NCI-H2196 (cell line): ENCODE data around the gene DRAP1.

ENCODE experiments used
- DNase-seq: peaks from one replicate; lab custom pipeline; 2025; ENCODE audit not compliant: unreplicated experiment; lab: John Stamatoyannopoulos, UW

Gene DRAP1, protein sequence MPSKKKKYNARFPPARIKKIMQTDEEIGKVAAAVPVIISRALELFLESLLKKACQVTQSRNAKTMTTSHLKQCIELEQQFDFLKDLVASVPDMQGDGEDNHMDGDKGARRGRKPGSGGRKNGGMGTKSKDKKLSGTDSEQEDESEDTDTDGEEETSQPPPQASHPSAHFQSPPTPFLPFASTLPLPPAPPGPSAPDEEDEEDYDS

DNA sequence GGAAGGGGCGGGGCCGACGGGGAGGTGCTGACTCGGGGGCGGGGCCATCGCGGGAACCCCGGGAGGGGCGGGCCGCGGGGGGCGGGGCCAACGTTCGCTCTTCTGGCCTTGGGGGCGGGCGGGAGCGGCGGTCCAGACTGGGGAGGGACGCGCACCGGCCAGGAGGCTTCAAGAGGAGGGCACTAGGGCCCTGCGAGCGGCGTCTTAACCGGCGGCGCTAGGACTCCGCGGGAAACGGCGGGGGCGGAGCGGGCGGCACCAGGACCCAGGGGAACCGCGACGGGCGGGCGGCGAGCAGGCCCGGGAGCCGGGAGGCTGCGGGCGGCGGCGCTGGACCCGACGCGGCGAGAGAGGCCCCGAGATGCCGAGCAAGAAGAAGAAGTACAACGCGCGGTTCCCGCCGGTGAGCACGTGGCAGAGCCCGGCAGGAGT lies at the start of gene DRAP1:
Gene DRAP1 (plus strand): TSS at position 286 of the 432 bp plus-strand sequence. CDS start 76 bp downstream, at position 362.
- peak; percentile 98 for DNase-seq

DNA sequence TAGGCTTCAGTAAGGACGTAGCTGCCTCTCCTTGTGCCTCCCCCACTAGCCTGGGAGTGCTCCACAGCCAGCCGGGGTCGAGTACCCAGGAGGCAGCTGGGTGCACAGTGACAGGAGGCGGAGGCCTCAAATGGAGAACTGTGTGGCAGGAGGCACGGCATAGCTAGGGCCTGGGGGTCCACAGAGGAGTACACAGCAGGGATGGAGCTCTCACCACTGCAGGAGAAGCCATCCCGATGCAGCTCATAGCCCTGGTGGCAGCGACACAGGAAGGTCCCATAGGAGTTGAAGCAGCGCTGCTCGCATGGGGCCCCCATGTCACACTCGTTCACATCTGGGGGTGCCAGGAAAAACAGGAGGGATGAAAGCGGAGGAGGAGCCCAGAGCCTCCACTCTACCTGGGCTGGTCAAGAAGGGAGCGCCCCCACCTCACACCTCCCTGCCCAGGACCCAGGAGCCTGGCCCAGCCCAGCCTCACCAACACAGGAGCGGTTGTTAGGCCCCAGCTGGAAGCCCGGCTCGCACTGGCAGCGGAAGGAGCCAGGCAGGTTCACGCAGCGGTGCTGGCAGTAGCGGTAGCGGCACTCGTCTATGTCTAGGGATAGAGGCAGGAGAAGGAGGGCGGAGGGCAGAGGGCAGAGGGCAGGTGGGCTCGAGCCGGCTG lies 49.5 kb upstream of the DRAP1 start:
- no peak for DNase-seq

DNA sequence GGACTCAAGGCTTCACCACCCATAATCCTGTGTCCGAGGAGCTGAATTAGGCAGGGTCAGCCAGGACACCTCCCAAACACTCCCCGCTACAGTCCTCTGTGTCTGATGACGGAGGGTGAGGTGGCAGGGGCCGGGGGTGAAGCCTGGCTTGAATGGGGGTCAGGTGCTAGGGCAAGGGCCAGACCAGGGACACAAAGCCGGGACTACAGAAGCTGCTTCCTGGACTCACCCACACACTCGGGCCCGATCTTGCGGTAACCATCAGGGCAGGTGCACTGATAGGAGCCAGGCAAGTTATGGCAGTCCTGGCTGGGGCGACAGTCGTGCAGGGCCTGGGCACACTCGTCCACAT lies 48.9 kb upstream of the DRAP1 start:
- DNase-seq, result no peak

DNA sequence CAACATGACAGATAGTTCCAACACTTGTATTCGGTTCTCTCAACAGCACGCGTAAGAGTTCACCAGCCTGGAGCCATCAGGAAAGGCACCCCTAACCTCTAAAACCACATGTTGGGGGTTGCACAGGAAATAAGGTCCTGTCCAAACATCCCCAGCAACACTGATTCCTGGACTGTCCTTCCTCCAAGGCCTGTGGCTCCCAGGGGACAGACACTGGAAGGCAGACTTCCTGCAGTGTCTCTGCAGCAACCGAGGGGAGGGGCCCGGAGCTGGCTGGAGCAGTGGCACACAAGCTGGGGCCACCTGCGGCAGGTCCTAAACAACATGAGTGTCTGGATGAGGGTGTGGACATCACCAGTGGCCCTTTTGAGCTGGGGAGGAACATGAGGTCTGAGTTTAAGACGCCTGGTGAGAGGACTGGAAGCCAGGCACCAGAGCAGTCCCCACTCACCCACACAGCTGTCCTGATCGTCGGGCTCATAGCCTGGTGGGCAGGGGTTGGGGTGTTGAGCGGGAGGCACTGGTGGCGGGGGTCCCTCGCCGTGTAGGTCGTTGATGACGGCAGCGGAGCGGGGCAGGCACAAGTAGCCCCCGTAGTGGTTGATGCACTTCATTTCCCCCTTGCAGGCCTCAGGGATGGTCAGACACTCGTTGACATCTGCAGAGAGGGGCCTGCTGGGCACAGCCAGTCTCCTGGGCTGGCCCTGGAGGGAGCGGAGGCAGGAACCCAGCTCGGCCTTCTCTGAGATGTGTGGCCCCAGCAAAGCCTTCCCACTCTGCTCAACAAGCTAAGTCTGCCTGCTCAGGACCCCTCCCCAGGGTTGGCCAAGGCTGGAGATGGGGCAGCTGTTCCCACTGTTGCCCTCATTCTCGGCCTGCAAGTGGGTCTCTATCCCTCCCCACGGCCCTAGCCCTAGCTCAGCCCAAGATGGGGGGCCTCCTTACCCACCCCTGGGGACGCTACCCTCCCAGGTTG lies 48.2 kb upstream of the DRAP1 start:
- no peak for DNase-seq

DNA sequence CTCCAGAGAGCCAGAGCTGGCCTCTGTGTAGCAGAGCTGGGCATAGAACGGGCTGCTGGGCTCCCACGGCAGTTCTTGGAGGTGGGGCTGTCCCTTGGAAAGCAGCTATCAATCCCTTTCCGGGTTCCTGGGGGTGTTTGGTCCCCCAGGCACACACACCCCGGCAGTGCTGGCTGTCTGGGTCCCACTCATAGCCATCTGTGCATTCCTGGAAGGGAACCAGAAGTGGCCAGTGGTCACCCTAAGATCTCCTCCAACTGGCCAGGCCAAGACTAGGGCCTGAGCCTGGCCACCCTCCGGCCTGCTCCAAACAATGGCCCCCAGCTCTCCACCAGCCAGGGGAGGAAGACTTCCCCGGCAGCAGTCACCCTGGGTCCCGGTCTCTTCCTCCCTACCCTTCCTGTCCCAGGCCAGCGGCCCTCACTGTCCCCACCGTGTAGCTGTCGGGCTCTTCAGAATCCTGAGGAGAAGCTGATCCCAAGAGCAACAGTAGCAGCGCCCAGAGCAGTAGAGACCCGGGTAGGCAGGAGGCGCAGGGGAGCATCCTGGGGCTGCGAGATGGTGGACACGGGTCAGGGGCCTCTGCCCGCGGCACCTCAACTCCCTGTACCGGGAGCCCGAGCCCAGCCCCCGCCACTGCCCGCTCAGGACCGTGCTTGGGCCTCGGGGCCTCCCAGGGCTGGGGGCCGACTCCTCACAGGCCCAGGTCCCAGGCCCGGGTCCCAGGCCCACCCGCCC lies 47.2 kb upstream of the DRAP1 start:
- DNase-seq, result no peak

DNA sequence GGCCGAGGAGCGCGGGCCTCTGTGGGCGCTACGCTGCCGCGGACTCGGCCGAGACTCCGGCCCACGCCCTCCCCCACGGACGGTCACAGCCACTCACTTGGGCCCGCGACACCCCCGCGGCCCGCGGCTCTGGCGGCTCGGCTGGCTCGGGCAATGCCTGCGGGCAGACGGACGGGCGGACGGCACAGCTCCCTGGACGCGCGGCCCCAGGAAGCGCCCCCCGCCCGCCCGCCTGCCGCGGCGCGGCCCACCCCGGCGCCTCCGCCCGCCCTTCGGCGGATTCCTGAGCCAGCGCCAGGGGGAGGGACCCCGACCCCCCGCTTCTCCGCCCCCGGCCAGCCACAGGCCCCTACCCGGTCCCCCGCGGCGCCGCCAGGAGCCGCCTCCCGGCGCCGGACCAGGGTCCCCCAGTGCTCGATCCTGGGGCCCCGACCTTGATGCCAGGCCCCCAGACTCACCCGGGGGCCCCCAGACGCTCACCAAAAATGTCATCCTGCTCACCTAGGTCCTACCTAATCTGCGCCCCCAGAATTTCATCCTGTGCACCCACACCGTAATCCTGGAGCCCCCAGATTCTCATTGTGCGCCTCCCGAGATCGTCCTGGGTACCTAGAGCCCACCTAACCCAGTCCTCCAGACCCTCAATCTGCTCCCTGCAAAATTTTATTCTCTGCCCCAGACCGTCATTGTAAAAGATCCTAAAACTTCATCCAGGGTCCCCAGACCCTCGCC lies 46.5 kb upstream of the DRAP1 start, which contains the start of gene EFEMP2:
Gene EFEMP2 (minus strand): TSS at position 215 of the 732 bp plus-strand sequence. CDS start 446 bp downstream, outside the sequence.
- no peak for DNase-seq

DNA sequence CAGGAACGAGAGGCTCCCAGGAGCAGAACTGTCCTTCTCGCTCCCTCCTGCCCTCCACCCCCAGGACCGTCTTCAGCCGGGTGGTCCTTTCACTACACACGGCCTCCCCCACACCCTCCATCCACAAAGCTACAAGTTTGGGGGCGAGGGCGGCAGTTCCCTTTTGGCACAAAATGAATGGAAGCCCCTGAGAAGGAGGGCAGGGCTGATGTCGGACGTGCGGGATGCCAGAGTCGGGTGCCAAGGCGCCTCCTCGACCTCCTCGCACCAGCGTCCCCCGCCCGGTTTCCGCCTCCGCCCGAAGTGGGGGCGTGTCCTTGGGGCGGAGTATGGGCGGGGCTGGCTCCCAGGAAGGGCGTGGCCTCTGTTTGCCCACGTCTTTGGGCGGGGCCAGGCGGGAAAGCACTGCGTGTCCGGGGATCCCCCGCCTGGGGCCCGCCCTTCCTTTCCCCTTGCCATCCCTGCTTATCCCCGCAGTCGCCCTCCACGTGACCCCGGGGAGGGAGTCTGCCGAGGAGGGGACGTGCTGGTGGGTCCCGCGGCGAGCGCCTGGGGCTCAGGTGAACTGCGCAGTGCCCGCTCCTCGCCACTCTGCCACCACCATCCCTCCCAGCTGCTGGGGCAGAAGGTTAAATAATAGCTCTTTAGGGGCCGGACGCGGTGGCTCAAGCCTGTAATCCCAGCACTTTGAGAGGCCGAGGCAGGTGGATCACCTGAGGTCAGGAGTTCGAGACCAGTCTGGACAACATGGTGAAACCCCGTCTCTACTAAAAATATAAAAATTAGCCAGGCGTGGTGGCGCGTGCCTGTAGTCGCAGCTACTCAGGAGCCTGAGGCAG lies 45.7 kb upstream of the DRAP1 start:
- peak; percentile 97 for DNase-seq

DNA sequence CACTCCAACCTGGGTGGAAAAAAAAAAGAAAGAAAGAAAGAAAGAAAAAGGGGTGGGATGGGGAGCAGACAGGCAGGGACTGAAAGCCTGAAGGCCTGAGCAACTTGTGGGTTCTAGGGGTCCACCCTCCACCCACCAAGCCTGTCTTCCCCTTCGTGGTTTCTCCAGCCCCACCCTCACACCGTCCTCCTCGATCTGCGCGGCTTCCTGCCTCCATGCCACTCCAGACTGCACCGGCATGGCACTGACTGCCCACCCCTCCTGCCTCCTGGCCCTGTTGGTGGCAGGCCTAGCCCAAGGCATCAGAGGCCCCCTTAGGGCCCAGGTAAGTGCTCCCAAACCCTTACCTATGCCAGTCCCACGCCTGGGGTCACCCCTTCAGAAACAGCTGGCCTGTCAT lies 39.6 kb upstream of the DRAP1 start, which contains the start of gene CTSW:
Gene CTSW (plus strand): TSS at position 221 of the 400 bp plus-strand sequence. CDS start 18 bp downstream, at position 239.
- no peak for DNase-seq

DNA sequence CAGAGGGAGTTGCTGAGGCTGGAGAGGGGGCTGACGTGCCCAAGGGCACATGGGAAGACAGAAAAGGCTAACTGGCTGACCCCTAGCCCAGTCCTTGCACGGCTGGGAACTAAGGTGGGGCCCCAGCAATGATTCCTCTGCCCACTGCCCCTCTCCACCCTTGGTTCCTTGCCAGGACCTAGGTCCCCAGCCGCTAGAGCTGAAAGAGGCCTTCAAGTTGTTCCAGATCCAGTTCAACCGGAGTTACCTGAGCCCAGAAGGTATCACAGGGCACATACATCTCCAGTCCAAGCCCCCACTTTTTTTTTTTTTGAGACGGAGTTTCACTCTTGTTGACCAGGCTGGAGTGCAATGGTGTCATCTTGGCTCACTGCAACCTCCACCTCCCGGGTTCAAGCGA lies 39.2 kb upstream of the DRAP1 start:
- DNase-seq, result no peak

DNA sequence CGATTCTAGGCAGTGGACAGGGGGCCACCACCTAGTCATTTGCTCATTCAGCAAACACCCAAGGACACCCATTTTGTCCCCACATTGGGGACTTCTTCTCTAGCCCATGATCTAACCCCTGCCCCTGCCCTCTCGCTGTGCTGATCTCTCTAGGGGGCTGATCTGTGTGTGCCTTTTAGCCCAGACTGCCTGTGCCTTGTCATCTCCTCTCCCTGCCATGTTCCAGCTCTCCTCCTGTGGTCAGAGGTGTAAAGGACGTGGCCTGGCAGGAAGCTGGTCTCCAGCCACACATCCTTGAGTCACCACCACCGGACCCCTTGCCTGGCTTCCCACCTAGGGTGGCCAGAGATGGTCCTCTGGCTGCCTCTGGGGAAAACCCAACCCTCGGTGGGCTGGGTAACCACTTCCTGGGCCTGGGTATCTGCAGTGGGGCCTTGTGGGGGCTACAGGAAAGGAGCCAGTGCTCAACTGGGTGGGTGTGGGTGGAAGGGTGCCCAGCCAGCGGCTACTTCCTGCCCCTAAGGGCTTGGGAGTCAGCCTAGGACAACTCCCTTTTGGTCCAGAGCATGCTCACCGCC lies 38.3 kb upstream of the DRAP1 start:
- no peak for DNase-seq

DNA sequence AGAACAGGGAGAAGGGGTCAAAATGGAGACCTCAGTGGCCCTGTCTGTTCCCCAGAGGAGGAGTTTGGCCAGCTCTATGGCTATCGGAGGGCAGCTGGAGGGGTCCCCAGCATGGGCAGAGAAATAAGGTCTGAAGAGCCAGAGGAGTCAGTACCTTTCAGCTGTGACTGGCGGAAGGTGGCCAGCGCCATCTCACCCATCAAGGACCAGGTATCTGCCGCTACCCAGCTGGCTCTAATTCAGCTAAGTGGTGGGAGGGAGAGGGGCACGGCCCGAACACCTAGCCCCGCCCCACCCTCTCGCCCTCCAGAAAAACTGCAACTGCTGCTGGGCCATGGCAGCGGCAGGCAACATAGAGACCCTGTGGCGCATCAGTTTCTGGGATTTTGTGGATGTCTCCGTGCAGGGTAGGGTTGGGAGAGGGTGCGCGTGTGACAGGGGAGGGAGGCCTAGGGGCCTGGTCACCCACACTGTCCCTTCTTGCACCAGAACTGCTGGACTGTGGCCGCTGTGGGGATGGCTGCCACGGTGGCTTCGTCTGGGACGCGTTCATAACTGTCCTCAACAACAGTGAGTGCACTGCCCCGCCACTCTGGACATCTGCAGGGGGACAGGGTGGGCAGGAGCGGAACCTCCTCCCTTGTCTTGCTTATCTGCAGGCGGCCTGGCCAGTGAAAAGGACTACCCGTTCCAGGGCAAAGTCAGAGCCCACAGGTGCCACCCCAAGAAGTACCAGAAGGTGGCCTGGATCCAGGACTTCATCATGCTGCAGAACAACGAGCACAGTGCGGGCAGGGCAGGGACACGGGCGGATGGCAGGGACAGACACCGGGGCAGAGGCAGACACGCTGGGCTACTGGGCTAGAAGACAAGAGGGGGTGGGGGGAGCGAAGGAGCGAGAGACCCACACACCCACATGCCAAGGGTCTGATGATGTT lies 36.8 kb upstream of the DRAP1 start:
- DNase-seq, result no peak

DNA sequence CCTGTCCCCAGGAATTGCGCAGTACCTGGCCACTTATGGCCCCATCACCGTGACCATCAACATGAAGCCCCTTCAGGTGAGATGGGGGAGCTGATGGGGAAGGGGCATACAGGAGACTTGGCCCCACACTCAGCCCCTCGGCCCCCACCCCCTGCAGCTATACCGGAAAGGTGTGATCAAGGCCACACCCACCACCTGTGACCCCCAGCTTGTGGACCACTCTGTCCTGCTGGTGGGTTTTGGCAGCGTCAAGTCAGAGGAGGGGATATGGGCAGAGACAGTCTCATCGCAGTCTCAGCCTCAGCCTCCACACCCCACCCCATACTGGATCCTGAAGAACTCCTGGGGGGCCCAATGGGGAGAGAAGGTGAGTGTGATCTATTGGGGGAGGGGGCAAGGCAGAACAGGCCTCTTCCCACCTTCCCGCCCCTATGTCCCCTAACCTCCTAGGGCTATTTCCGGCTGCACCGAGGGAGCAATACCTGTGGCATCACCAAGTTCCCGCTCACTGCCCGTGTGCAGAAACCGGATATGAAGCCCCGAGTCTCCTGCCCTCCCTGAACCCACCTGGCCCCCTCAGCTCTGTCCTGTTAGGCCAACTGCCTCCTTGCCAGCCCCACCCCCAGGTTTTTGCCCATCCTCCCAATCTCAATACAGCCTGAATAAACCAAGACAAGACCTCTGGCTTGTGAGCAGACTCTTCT lies 36.0 kb upstream of the DRAP1 start:
- DNase-seq, result no peak

DNA sequence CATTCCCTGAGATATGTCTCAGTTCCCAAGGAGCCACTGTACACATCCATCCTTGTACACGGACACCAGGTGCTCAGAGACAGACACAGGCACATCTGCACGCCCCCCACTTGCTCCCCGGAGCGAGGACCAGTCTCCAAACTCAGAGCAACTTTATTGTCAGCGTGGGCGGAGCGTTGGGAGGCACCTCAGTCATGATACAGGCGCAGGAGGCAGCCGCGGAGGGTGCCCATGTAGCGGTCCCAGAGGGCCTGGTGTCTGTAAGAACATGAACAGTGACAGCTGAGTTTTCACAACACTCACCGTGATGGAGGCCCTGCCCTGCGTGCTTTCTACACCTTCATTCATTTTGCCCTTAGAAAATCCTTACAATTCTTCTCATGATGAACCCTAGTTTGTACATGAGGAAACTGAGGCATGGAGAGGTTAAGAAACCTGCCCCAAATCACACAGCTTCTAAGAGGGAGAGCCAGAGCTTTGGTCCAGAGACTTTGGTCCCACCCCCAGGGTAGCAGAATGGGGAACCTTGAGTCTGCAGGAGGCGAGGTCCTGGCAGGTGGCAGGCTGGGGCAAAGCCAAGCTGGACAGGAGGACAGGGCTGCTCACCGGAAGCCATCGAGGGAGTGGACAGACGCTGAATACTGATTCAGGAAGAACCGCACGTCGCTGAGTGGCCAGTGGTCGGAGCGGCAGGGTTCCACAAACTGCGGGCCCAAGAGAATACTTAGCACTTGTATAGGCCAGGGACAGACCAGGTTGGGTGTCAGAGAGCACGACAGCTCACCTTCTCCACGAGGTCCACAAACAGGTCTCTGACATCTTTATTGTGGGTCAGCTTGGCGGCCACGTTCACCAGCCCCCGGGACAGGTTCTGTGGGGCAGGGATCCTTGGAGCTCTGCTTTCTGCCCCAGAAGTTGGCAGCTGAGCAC lies 35.2 kb upstream of the DRAP1 start:
- DNase-seq, result no peak

DNA sequence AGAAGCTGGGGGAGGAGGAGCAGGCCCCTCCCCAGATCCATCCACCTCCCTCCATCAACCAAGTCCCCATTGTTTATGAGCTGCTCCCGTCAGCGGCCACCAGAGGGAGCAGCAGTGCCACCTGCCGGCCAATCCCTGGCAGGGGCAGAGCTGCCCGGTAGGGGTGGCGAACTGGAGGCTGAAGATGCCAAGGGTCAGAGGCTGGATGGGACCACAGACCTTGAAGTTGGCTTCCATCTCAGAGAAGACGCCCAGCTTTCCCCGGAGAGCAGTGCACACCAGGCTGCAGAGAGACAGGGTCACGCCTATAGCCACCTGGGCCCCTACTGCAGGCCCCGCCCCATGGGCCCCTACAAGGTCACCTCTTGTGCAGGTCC lies 34.5 kb upstream of the DRAP1 start:
- DNase-seq, result peak; percentile 81

DNA sequence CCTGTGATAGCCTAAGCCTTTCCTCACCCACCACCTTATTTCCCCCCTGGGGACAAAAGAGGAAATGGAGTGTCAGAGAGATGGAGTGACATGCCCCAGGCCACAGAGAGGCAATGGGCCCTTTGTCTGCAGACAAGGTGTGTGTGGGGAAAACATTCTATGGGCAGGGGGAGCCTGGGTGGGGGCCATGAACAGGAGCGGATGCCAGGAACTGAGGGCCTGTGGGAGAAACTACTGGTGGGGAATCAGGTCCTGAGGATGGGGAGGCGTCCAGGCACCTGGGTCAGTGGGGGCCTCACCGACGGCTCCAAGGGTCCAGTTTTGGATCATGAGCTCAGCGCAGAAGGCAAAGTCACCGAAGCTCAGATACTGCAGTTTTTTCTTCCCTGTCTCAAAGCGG lies 34.0 kb upstream of the DRAP1 start:
- DNase-seq, result no peak
